Activated CD8-positive, alpha-beta memory T cell treated with anti-CD3 and anti-CD28 coated beads for 48 hours (primary cell): ENCODE measurements around the gene AP1B1.
"Not testable (repeated sequence)": the region's sequence is repeated elsewhere in the genome, so short reads cannot be mapped to it uniquely, and the experiment has no call there.

ENCODE experiments used
- DNase-seq, 3 experiments: peaks; one replicate each; pipeline ENCODE4 v3.0.0-alpha.2; 2020; ENCODE audit warnings: low read depth in 2 of 3, low spot score in 2 of 3

Gene AP1B1

DNA sequence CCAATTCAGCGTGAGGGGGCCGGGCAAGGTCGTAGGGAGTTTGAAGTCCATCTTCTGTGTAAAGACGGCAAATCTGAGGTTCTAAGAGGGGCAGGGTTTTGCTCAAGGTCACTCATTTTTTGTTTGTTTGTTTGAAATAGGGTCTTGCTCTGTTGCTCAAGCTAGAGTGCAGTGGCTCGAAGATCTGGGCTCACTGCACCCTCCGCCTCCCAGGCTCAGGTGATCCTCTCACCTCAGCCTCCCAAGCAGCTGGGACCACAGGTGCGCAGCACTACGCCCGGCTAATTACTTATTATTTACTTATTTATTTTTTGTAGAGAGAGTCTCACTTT is 355 bp upstream of the AP1B1 start:
- no peak for DNase-seq

- DNase-seq = no peak
These were observed 1.7 kb downstream of the AP1B1 start for GRCh38 chr22:29386708-29387107.

- DNase-seq = no peak
These were observed 2.6 kb downstream of the AP1B1 start for GRCh38 chr22:29385748-29386147.

DNA sequence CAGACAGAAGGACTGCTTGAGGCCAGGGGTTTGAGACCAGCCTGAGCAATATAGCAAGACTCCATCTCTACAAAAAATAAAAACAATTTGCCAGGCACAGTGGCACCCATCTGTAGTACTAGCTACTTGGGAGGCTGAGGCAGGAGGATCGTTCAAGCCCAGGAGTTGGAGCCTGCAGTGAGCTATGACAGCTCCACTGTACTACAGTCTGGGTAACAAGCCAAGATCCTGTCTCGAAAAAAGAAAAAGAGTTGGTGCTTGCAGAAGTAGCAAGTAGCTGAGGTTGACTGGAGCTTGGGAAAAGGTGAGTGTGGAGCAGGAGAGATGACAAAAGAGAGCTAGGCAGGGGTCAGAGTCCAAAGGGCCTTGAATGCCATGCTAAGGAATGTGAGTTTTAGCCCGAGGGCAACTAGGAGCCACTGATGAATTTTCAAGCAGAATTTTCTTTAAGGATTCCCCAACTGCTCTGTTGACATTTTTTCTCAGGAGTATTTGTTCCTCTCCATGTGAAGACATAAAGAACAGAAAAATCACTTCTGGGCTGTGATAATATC is 3.1 kb downstream of the AP1B1 start:
- no peak for DNase-seq

DNA sequence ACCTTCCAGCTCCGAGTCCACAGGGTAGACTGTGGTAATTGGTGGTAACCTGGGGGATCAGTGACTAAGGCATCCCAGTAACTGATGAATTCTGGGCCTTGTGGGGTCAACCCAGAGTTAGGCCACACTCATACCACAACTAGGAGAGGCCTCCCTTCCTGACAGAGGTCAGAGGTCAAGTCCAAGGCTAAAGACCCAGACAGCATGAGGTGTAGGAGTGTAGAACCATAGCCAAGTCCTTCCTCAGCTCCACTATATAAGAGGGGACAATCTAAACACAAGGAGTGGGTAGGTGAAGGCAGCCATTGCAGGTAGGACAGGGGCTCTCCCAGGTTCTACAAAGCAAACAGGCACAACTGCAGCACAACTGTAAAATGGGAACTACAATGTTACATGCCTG is 4.6 kb downstream of the AP1B1 start:
- DNase-seq = no peak

GRCh38 chr22:29382580-29383302 is 5.6 kb downstream of the AP1B1 start:
- DNase-seq = no peak

DNA sequence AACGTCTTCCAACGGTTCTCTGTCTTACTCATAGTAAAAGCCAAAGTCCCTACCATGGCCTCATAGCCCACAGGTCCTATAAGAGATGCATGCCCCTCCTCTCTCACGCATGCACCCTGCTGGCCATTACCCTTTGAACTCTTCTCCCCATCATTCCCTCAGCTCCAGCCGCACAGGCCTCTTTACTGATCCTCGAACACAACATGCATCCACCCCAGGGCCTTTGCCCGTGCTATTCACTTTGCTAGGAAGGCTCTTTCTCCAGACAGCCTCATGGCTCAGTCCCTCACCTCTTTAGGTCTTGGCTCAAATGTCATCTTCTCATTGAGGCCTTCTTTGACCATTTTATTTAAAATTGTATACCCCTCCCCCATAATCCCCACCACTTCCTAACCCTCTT is 7.5 kb downstream of the AP1B1 start:
- DNase-seq = no peak

GRCh38 chr22:29380032-29380781 is 8.2 kb downstream of the AP1B1 start:
- no peak for DNase-seq

- no peak for DNase-seq
These were observed 9.1 kb downstream of the AP1B1 start for GRCh38 chr22:29379258-29379657.

DNA sequence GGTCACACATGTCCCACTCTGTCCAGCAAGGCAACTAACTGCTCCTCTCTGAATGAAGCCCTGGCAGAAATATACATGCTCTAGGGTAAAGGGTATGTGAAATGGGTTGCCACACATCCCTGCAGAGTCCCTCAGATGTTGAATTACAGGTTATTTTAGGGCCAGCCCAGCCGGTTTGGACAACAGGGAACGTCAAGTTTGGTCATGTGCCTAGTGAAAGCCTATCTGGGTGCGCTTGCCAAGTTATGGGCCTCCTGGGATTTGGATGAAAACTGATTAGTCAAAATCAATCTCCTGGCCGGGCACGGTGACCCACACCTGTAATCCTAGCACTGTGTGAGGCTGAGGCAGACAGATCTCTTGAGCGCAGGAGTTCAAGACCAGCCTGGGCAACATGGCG is 10.4 kb downstream of the AP1B1 start:
- no peak for DNase-seq

DNA sequence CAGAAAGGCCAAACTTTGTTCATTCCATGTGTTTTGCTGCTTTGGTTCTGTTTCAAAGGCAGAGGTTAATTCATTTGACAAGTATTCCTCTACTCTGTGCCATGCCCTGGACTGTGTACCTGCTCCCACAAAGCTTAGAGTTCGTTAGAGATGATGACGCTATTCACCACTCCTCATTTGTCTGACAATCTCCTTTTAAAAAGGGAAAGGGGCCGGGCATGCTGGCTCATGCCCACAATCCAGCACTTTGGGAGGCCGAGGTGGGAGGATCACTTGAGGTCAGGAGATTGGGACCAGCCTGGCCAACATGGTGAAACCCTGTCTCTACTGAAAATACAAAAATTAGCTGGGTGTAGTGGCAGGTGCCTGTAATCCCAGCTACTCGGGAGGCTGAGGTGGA is 11.7 kb downstream of the AP1B1 start:
- DNase-seq = not testable (repeated sequence)

DNA sequence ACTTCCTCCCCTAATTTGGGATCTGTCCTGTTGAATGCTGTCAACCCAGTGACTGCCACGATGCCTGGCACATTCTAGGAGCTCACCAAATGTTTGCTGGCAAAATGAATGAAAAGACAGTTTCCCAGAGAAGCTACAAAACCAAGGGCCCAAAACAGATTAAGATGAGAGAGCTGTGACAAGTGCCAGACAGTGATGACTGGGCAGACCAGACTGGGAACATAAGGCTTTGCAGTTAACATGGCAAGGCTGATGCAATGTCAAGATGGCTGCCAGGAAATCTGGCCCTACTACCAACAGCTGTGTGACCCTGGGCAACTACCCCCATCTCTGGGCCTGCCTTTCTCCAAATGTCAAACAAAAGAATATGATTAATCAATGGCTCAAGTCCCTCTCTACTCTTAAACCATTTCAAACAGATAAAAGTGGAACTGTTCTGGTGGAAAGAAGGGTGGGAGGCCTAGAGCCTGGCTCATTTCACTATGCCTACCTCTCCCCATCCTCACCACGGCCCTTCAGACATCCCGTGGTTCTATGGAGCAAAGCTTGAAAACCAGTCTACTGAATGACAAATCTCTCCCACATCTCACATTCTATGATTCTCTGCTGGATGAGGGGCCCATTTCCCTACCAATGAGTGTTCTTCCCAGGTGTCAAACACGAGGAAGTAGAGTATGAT is 12.8 kb downstream of the AP1B1 start:
- no peak for DNase-seq

DNA sequence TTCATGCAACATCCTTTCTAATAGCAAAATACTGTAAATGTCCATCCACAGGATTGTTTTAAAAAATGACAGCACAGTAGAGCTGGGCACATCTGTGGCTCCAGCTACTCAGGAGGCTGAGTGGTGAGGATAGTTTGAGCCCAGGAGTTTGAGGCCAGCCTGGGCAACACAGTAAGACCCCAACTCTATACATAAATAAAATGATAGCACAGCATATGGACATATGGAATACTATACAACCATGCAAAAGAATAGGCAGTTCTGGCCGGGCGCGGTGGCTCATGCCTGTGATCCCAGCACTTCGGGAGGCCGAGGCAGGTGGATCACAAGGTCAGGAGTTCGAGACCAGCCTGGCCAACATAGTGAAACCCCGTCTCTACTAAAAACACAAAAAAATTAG is 13.6 kb downstream of the AP1B1 start:
- DNase-seq = not testable (repeated sequence)

DNA sequence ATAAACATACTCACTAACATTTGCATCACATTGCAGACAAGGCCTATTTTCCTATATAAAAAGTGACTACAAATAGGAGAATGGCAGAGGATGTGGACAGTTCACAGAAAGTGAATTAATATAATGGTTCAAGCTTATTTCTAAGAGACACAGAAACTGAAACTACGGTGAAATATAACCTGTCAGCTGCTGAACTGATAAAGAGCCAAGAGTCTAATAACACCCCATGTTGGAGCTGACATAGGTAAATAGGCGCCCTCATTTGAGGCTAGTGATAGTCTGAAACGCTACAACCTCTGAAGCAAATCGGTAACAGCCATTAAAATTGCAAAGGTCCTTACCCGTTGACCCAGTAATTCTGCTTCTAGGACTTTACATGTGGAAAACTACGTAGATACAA is 14.0 kb downstream of the AP1B1 start:
- no peak for DNase-seq

- DNase-seq = no peak
These were observed 17.8 kb downstream of the AP1B1 start for GRCh38 chr22:29370537-29370936.

- DNase-seq = no peak
These were observed 18.9 kb downstream of the AP1B1 start for GRCh38 chr22:29369460-29369859.

DNA sequence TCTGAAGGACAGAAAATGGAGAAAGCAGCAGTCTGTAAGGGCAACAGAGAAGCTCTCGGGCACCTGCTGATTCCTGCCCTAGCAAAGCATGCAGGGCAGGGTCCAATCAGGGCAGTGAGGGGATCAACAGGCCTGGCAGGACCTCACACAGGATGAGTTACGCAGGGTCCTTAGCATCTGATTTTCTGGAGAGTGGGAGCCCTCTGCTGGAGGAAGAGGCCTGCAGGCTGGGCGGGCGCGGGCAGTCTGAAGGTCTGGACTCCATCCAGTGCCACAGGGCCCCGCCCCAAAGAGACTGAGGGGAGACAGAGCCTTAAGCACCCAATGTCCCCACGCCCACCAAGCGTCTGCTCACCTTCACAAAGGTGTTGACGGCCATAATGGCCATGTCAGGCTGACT is 28.9 kb downstream of the AP1B1 start:
- no peak for DNase-seq

DNA sequence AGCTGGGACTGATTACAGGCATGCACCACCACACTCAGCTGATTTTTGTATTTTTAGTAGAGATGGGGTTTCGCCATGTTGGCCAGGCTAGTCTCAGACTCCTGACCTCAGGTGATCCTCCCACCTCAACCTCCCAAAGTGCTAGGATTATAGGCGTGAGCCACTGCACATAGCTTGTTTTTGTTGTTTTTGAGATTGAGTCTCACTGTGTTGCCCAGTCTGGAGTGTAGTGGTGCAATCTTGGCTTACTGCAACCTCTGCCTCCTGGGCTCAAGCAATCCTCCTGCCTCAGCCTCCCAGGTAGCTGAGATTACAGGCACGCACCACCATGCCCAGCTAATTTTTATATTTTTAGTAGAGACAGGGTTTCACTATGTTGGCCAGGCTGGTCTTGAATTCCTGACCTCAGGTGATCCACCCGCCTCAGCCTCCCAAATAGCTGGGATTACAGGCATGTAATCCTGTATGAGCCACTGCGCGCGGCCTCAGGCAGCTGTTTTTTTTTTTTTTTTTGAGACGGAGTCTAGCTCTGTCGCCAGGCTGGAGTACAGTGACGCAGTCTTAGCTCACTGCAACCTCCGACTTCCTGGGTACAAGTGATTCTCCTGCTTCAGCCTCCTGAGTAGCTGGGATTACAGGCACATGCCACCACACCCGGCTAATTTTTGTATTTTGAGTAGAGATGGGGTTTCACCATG is 31.0 kb downstream of the AP1B1 start:
- DNase-seq = not testable (repeated sequence)

GRCh38 chr22:29353860-29354259 is 34.5 kb downstream of the AP1B1 start:
- no peak for DNase-seq

DNA sequence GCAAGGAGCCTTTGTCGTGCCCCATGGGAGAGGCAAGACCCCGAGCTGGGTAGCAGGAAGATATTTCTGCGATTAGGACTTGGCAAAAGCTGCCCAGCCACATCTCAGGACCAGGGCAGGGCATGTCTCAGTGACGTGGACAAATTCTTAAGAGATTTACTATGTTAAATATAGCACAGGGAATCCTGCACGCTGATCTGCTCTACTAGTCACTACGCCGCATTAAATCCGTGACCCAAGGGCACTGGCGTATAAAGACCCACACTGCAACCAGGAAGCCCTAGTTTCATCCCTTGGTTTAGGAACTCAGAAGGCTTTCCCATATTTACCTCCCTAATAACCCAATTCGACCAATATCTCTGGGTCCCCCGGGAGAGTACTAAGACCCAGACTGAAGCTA is 35.1 kb downstream of the AP1B1 start:
- no peak for DNase-seq

DNA sequence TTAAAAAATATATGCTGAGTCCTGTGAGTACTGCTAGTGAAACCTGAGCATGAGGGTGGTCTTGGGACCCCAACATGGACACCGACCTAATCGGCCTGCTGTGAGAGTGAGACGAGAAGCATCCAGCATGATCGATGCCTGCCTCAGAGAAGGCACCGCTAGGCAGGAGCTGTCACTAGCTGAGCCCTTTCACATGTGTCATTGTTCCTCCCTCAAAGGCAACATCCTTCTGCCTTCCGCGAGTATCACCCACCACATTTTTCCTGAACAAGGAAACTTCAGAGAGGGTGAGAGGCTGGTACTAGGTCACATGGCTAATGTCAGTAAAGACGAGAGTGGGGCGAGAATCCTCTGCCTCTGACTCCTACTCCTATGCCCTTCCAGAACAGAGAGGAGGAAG is 35.6 kb downstream of the AP1B1 start:
- no peak for DNase-seq
